ENCODE results near the gene MNAT1.
A peak's percentile ranks its signal among the peaks of the same experiment; 100 is the strongest.

Gene MNAT1

GRCh38 chr14:60723116-60723906 lies 11.2 kb upstream of the MNAT1 start (continued):
- no peak for TF ChIP-seq KLF7 (tag by site-specific recombination; IDR thresholded peaks at IDR 0.05; ENCODE audit: borderline replicate concordance)
- TF ChIP-seq ZNF23 (tag by site-specific recombination; IDR thresholded peaks at IDR 0.05; ENCODE audit: borderline replicate concordance) = no peak
- no peak for TF ChIP-seq ZNF518A (tag by site-specific recombination; conservative IDR thresholded peaks at IDR 0.05; ENCODE audit: low read depth)
- no peak for TF ChIP-seq ZNF433 (tag by site-specific recombination; IDR thresholded peaks at IDR 0.05; ENCODE audit: low read depth)
- TF ChIP-seq ZNF654 (tag by site-specific recombination; IDR thresholded peaks at IDR 0.05; ENCODE audit: low read depth) = no peak
- TF ChIP-seq TRIM28 (IDR thresholded peaks at IDR 0.05; ENCODE audit: borderline replicate concordance, low read length) = no peak
- TF ChIP-seq ZNF416 (tag by site-specific recombination; IDR thresholded peaks at IDR 0.05) = no peak
- TF ChIP-seq ZNF175 (tag by site-specific recombination; IDR thresholded peaks at IDR 0.05) = no peak
- no peak; the same call in 1 of the 2 replicates for TF ChIP-seq PRDM10 (tag by site-specific recombination; IDR thresholded peaks at IDR 0.05)
- no peak for TF ChIP-seq ZBTB17 (tag by site-specific recombination; IDR thresholded peaks at IDR 0.05)
- no peak for TF ChIP-seq ZNF555 (tag by site-specific recombination; conservative IDR thresholded peaks at IDR 0.05)
- no peak for TF ChIP-seq ZNF341 (tag by site-specific recombination; IDR thresholded peaks at IDR 0.05; ENCODE audit: low read depth)
- no peak for TF ChIP-seq ZBTB1 (tag by site-specific recombination; IDR thresholded peaks at IDR 0.05)
- TF ChIP-seq ZNF174 (tag by site-specific recombination; IDR thresholded peaks at IDR 0.05) = no peak

- CTCF ChIA-PET = interaction anchor here (0.7 kb wide), 2 partner anchors 99 to 100 kb away, joined by 3 read pairs; no protein-coding TSS in a partner anchor
- Histone ChIP-seq H3K9me3 (ENCODE audit: control insufficient read depth, insufficient read depth, low read depth, low read length) (no peaks in the 10 kb centered on the region), H3K36me3 (ENCODE audit: control insufficient read depth in 2 of 2, insufficient read depth in 1 of 2, low read length in 2 of 2) (peaks cover 3 to 19% of the 10 kb centered on the region in 2 experiments; a peak in 2 of 3 replicates), H3K4me3 (ENCODE audit: low read depth, low read length) (peak within 1 kb of the TSS; percentile 96), H3K4me1 (ENCODE audit: control insufficient read depth, insufficient read depth, low read length) (peaks cover 12% of the 10 kb centered on the region), H3K27ac (ENCODE audit: extremely low read depth, low read depth, low read length) (peak within 1 kb of the TSS; percentile 99)
- POLR2A ChIA-PET = interaction anchor here (0.7 to 4.4 kb wide), 11 partner anchors 9 to 971 kb away, joined by 3 to 62 read pairs (median 5); partner anchors contain the start of genes HIF1A, SIX1, SLC38A6 and TRMT5
- TF ChIP-seq YY1 (tag by site-specific recombination; IDR thresholded peaks at IDR 0.05) = peak; percentile 38; the same call in 1 of the 2 replicates
- TF ChIP-seq ZNF362 (tag by site-specific recombination; IDR thresholded peaks at IDR 0.05) = no peak
- TF ChIP-seq REST (tag by site-specific recombination; IDR thresholded peaks at IDR 0.05) = 0 out of 2 replicates have a peak, but pooled peaks have one; percentile 13
- TF ChIP-seq ZBTB7A (tag by site-specific recombination; IDR thresholded peaks at IDR 0.05; ENCODE audit: low read depth) = no peak
Observed at GRCh38 chr14:60723907-60724618, 10.5 kb upstream of the MNAT1 start, which contains the start of gene SIX4. SIX4 (minus strand) TSS chr14:60724351; CDS start chr14:60724074, 277 bp downstream.

All from HEK293 (cell line).